GM12872 (cell line): ENCODE measurements around the gene ATP10A.

ENCODE experiments used
- TF ChIP-seq, protein P1 (sequence below): IDR thresholded peaks from 3 replicates; pipeline ENCODE4 v1.5.1; 2011; ENCODE audit warnings: low read depth, mild to moderate bottlenecking, low read length, moderate library complexity; ENCODE audit not compliant: insufficient read depth

ATP10A gene

DNA sequence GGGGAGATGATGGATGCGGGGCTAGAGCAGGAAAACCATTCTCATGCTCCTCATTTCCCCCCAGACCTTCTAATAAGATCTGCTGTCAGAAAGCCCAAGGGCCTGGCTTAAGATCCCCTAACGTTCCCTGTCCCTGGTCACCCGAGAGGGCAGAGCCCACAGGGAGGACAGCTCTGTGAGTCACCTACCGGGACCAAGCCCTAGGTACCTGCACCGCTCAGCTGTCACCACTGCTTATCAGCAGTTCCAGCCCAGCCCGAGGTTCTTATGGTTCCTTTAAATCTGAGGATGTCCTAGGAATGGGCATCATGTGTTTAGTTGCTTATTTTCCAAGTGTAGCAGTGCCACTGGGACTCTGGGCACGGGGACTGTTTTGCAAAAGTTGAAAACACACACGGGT, 53.0 kb downstream of the ATP10A start:
- TF ChIP-seq, protein P1, sequence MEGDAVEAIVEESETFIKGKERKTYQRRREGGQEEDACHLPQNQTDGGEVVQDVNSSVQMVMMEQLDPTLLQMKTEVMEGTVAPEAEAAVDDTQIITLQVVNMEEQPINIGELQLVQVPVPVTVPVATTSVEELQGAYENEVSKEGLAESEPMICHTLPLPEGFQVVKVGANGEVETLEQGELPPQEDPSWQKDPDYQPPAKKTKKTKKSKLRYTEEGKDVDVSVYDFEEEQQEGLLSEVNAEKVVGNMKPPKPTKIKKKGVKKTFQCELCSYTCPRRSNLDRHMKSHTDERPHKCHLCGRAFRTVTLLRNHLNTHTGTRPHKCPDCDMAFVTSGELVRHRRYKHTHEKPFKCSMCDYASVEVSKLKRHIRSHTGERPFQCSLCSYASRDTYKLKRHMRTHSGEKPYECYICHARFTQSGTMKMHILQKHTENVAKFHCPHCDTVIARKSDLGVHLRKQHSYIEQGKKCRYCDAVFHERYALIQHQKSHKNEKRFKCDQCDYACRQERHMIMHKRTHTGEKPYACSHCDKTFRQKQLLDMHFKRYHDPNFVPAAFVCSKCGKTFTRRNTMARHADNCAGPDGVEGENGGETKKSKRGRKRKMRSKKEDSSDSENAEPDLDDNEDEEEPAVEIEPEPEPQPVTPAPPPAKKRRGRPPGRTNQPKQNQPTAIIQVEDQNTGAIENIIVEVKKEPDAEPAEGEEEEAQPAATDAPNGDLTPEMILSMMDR: no peak

DNA sequence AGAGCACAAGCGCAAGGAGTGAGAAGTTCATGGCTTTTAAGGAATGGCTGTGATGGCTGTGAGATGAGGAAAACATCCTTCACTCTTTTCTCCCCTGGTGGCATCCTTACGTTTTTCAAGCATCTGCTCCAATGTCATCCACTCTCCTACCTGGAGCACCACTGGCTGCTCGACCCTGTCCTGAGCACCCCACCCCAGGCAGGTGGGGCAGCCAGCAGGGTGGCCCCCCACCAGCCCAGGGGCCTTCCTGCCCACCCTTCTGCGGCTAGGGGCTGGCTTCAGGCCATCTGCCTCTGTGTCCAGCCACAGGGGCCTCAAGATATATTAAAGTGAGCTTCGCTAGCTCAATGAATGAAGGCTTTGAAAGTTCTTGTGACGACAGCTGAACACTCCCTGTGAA, 56.1 kb downstream of the ATP10A start:
- TF ChIP-seq, protein P1: no peak

- TF ChIP-seq, protein P1: no peak
Observed at GRCh38 chr15:25805031-25805430, 58.1 kb downstream of the ATP10A start.

DNA sequence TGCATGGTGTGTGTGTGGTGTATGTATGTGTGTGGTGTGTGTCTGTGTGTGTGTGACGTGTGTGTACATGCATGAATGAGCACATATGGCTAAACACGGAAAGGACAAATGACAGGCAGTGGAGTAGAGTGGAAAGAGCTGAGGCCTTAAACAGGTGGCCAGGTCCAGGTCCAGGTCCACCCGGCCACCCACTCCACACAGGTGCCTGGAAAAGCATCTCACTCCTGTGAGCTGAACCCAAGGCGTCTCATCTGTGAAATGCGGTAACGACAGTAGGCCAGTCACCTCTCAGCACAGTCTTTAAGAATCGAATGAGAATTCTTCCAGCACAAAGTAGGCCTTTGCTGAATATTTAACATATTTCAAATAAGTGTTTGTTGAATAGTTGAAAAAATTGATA, 58.7 kb downstream of the ATP10A start:
- TF ChIP-seq, protein P1: no peak

GRCh38 chr15:25803541-25803940, 59.6 kb downstream of the ATP10A start:
- TF ChIP-seq, protein P1: no peak

DNA sequence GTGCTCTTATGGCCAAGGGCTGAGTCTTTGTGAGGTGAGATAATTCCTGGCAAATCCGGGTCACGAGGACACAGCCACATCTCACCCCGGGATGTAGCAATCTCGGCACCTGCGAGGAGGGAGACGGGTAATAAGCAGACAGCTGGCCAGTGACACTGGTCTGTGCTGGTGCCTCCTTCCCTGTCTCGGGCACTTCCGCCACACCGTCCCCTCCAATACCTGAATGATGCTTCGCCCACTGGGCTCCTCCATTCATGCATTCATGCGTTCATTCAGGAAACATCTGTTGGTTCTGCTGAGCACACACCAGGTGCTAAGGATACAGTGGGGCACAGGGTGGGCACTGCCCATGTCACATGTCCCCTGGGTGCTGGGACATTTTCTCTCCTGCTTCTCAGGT, 60.1 kb downstream of the ATP10A start:
- TF ChIP-seq, protein P1: no peak

GRCh38 chr15:25802285-25802830, 60.8 kb downstream of the ATP10A start:
- TF ChIP-seq, protein P1: no peak
